ENCODE measurements around the gene MARVELD1.
"Not testable (repeated sequence)": the region's sequence is repeated elsewhere in the genome, so short reads cannot be mapped to it uniquely, and the experiment has no call there.

MARVELD1 gene

DNA sequence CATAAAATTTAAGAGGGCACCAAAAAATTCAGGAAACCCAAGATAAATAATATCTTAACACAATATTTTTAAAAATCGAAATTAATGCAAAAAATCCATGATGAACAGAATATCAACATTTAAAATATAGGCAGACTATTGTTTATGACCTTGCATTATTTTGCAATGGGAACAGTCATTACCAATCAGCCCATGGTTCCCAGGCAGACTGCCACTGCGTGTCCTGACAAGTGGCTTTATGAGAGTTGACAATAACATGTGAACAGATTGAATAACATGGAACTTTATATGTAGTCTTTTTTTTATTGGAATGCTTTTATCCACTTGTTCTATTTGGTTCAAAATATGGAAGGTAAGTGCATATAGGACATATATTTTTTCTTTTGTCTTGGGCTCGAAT, 23.4 kb upstream of the MARVELD1 start:
- DNase-seq (ENCODE audit: low spot score), result no peak

GRCh38 chr10:97698072-97698655, 15.4 kb upstream of the MARVELD1 start:
- not testable (repeated sequence) for DNase-seq (ENCODE audit: low spot score)

- peak; percentile 86 for DNase-seq (ENCODE audit: low spot score)
These were observed 12.0 kb upstream of the MARVELD1 start for GRCh38 chr10:97701438-97702069.

- no peak for DNase-seq (ENCODE audit: low spot score)
These were observed 10.0 kb upstream of the MARVELD1 start for GRCh38 chr10:97703398-97704067.

GRCh38 chr10:97704341-97704740, 9.2 kb upstream of the MARVELD1 start:
- no peak for DNase-seq (ENCODE audit: low spot score)

DNA sequence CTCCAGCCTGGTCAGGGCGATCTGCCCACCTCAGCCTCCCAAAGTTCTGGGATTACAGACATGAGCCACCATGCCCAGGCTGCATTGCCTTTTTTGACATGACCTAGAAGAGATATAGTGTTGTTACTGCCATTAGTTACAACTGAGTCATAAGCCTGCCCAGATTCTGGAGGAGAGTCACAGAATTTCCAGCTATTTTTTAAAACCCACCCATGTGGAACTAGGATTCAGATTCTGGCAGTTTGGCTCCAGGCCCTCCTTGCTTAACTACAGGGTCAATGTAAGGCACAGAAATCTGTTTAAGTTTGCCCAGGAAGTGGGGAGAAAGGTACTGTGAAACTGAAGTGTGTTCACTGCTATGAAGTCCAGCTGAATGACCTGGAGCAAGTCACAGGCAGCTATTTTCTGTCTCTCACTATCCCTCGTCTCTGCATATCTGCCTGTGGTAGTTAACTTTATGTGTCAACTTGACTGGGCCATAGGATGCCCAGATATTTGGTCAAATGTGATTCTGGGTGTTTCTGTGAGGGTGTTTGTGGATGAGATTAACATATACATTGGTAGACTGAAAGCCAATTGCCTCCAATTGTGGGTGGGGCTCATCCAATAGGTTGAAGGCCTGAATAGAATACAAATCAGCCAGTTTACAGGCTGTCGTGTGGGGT, 8.4 kb upstream of the MARVELD1 start:
- DNase-seq (ENCODE audit: low spot score), result no peak

DNA sequence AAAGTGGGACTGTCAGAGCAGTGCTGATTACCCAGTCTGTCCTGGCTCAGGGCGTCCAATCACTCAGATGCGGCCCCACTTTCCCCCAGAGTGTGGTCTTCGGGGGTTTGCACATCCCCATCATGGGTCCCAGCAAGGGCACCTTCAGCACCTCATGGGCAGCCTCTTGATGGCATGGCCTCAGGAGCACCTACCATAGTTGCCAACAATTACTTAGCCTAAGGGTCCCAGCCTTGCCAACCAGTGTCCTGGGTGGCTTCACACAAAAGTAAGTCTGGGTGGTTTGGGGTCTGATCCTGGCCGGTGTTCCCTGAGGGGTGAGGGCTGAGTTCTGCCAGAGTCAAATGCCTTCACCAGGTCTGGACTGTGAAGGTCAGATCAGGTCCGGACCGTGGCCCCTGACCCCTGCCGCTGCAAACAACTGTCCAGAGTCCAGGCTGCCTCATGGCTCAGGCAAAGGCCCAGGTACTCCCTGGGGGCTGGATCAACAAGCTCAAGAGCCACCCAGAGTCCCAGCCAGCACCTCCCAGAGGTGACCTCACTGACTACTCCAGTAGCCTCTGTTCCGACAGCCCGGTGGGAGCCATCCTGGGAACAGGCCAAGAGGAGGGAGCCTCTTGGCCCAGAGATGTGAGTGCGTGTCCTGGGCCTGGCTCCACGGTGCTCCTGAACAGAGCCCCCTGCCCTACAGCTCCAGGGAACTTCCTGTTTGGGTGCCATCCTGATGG, 6.2 kb upstream of the MARVELD1 start:
- DNase-seq (ENCODE audit: low spot score), result no peak

GRCh38 chr10:97708167-97708566, 5.4 kb upstream of the MARVELD1 start:
- DNase-seq (ENCODE audit: low spot score), result no peak

DNA sequence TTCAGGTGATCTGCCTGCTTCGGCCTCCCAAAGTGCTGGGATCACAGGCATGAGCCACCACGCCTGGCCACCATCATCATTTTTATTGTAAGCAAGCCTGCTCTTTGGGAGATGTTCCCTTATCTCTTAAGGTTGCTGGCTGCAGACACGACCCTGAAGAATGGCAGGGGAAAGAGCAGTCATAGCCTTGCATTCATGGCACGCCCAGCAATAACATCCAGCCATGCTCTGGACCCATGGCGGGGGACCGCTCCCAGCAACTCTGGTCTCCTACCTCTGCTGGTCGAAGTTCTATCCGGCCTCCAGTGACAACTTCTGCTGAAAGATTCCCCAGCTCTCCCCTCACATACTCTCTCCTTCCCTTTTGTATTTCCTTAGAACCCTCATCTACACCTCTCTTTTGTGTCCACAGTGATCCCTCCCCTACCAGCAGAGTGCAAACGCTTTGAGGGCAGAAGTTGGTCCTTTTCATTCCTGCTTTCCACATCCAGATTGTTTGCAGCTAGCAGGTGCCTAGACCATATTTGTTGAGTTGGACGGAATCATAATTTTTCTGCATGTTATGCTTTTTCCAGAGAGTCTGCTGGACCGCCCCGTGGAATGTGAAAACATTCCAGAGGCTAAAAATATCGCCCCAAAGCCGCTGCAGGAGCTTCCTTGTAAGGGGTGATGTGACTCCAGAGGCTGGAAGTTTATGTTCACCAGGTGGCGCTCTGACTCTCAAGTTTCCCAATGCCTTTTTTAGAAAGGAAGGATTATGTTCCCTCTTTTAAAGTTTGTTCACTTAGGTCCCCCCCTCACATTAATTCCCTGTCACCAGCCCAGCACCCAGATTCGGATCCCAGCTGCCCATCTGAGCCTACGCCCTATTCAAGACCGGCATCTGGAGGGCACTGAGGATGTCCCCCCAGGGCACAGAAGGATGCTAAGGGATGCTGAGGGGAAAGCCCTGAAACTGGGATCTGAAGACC, 4.3 kb upstream of the MARVELD1 start:
- peak; percentile 34 for DNase-seq (ENCODE audit: low spot score)

DNA sequence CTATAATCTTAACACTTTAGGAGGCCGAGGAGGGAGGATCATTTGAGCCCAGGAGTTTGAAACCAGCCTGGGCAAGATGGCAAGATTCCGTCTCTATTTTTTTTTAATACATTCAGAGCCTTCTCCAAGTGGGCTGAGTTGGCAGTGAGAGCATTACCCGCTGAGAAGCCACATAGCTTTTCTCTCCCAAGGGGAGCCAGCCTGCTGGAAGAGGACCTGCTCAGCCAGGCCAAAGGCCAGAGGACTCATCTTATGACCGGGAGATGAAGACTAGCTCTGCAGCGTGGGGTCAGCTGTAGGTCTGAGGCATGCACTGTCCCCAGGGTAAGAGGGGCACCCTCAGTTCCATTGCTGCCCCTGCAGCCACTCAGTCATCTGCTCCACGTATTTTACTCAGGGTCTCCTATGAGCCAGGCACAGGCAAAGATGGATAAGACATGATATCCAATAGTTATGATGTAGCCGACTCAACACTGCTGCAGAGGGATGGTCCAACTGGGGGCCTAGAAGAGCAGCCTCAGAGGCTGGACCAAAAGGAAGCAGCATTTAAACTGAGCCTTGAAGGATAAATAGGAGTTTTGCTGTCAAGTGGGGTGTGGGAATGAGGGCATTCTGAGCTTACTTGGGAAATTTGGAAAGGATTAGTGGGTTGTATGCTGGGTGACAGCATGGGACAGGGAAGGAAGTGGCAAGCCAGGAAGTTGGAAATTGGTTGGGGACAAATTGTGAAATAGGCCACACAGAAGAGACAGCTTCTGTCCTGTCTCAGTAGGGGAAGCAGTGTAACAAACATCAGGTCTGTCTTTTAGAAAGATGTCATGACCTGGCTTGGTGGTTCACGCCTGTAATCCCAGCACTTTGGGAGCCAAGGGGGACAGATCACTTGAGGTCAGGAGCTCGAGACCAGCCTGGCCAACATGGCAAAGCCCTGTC, 1.6 kb upstream of the MARVELD1 start:
- no peak for DNase-seq (ENCODE audit: low spot score)

DNA sequence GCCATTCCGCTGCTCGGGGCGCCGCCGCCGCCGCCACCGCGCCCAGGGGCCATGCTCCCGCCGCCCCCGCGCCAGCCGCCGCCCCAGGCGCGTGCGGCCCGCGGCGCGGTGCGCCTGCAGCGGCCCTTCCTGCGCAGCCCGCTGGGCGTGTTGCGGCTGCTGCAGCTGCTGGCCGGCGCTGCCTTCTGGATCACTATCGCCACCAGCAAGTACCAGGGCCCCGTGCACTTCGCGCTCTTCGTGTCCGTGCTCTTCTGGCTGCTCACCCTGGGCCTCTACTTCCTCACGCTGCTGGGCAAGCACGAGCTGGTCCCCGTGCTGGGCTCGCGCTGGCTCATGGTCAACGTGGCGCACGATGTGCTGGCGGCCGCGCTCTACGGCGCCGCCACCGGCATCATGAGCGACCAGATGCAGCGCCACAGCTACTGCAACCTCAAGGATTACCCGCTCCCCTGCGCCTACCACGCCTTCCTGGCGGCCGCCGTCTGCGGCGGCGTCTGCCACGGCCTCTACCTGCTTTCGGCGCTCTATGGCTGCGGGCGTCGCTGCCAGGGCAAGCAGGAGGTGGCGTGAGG, 383 bp downstream of the MARVELD1 start:
- peak; percentile 47 for DNase-seq (ENCODE audit: low spot score)

DNA sequence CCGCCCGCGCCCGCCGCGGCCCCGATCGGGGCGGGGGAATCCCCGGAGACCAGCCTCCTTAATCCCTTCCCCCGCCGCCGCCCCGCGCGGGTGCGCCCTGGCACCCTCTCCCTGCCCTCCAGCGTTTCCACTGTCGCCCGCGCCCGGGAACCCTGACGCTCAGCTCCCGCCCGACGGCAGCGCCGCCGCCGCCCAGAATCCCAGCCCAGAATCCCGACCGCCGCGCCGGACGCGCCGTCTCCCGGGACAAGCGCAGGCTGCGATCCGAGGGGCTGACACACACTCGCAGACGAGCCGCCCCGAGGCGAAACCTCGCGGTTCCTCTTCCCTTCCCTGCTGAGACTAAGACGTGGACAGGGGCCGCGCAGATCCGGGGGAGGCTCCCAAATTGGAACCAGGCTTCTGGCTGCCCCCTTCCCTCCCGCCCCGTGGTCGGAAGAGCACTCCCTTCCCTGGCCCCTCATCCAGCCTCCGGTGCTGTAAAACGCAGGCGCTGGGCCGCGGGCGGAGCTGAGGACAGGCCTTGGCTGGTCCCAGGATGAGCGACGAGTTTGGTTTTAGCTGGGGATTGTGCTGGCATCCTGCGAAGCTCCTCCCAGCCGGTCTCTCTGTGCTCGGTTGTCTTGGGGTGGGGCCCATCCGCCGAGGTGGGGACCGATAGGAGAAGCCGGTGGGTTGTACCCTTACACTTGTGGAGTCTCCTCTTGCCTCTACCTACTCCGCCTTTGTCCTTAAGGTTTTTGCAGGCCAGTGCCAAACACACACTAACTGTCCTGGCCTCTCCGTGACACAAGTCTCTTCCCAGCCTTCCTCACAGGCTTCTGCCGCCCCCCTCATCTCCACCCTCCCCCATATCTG, 1.1 kb downstream of the MARVELD1 start:
- no peak for DNase-seq (ENCODE audit: low spot score)

GRCh38 chr10:97715259-97715874, 1.8 kb downstream of the MARVELD1 start:
- no peak for DNase-seq (ENCODE audit: low spot score)

GRCh38 chr10:97717627-97718026, 4.1 kb downstream of the MARVELD1 start:
- no peak for DNase-seq (ENCODE audit: low spot score)

DNA sequence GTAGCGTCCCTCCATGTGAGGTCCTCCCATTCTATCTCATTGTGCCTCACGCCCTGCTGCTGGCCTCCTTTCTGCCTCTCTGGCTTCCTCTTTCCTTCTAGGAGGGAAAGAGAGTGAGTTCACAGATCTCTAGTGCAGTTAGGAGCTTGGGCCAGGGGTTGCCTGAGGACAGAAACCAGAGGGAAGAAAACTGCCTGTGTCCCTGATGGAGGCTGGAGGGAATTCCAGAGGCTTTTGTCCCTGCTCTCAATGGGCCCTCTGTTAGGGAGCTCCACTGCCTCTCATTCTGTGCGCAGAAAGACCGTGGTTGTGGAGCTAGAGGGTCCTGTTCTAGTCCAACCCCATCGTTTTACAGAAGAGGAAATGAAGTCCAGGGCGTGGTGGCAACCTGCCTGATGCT, 4.6 kb downstream of the MARVELD1 start:
- DNase-seq (ENCODE audit: low spot score), result no peak

- DNase-seq (ENCODE audit: low spot score), result no peak
These were observed 5.2 kb downstream of the MARVELD1 start for GRCh38 chr10:97718659-97719142.

GRCh38 chr10:97719602-97720001, 6.1 kb downstream of the MARVELD1 start:
- no peak for DNase-seq (ENCODE audit: low spot score)

Measured in NAMALWA (cell line).